Posterior vena cava (tissue), 2 donors: ENCODE measurements around the gene MINDY4B. TPM values are rescaled to one million over a fixed set of nuclear protein-coding genes. Genes with fewer than 3 reads are reported as not detected.

Experiments used
- DNase-seq: peaks from one replicate; pipeline ENCODE4 v3.0.0-alpha.2; 2020; ENCODE audit warnings: low spot score
- intact Hi-C, 2 donors: fragments of 100-400 bp; cut with DNase I; formaldehyde crosslinking; loops; one replicate each; pipeline versions ENCODE4 v1.14.1 to v1.14.2; 2022 to 2023
- long read RNA-seq, 2 donors: library from polyadenylated mRNA; unstranded; transcript quantifications; one replicate each; pipeline ENCODE4 v2.0.0, GENCODE V29; 2020 to 2021
- total RNA-seq, 2 donors: library from RNA; stranded (reverse); fragmentation: NEBNext Ultra II Directional; extraction: Animal tissue kit (Norgen Biotek cat#: 25700); gene quantifications; one replicate each; pipeline ENCODE4 v1.2.1, GENCODE V29; 2021
- donor health status: DM: yes; HTN: yes; CAD: no.
- donor health status: DM: yes; HTN: yes; CAD: no.

Gene MINDY4B
- total RNA-seq: not detected
- long read RNA-seq, donor 1: 0 reads
- long read RNA-seq, donor 2, partial matches to known transcripts: 0 of 1 reads
- long read RNA-seq, donor 2, other reads (novel, unspliced or antisense): 1 of 1 reads

GRCh38 chr3:150905339-150905738 lies at the start of gene MINDY4B:
MINDY4B (minus strand) TSS chr3:150905439; CDS start chr3:150905439, 0 bp downstream.
- no peak for DNase-seq
- intact Hi-C loops: no loop called here

- no peak for DNase-seq
- intact Hi-C loops: no loop called here
Measured at GRCh38 chr3:150951923-150952322, 46.7 kb upstream of the MINDY4B start.

- intact Hi-C loops: no loop called here
- no peak for DNase-seq
Measured at GRCh38 chr3:150945226-150946032, 40.2 kb upstream of the MINDY4B start.

- DNase-seq: no peak
- intact Hi-C loops: no loop called here
Measured at GRCh38 chr3:150942221-150942620, 37.0 kb upstream of the MINDY4B start.

- intact Hi-C loops: no loop called here
- DNase-seq: no peak
Measured at GRCh38 chr3:150936693-150937092, 31.5 kb upstream of the MINDY4B start.

GRCh38 chr3:150933473-150933995 lies 28.3 kb upstream of the MINDY4B start:
- DNase-seq: no peak
- intact Hi-C loops: no loop called here

GRCh38 chr3:150931745-150932144 lies 26.5 kb upstream of the MINDY4B start:
- intact Hi-C loops: no loop called here
- DNase-seq: no peak

- intact Hi-C loops: no loop called here
Measured at GRCh38 chr3:150930839-150931238, 25.6 kb upstream of the MINDY4B start.

GRCh38 chr3:150928234-150928633 lies 23.0 kb upstream of the MINDY4B start:
- DNase-seq: no peak
- intact Hi-C loops: loop anchor here in 1 of 2 donors (2.0 kb wide), 1 partner anchor 35 kb away; no protein-coding TSS in a partner anchor

More at GRCh38 chr3:150930839-150931238, 25.6 kb upstream of the MINDY4B start:
- no peak for DNase-seq

- intact Hi-C loops: no loop called here
- DNase-seq: no peak
Measured at GRCh38 chr3:150926328-150926727, 21.1 kb upstream of the MINDY4B start.

- DNase-seq: no peak
- intact Hi-C loops: no loop called here
Measured at GRCh38 chr3:150925751-150926201, 20.5 kb upstream of the MINDY4B start.

GRCh38 chr3:150922611-150923010 lies 17.4 kb upstream of the MINDY4B start:
- DNase-seq: no peak
- intact Hi-C loops: no loop called here

GRCh38 chr3:150921209-150921608 lies 16.0 kb upstream of the MINDY4B start:
- DNase-seq: no peak
- intact Hi-C loops: no loop called here

- intact Hi-C loops: no loop called here
- DNase-seq: no peak
Measured at GRCh38 chr3:150920236-150920635, 15.0 kb upstream of the MINDY4B start.

- intact Hi-C loops: no loop called here
- no peak for DNase-seq
Measured at GRCh38 chr3:150917951-150918350, 12.7 kb upstream of the MINDY4B start.

- DNase-seq: no peak
- intact Hi-C loops: no loop called here
Measured at GRCh38 chr3:150913133-150913922, 8.1 kb upstream of the MINDY4B start.

- DNase-seq: no peak
- intact Hi-C loops: no loop called here
Measured at GRCh38 chr3:150912501-150912900, 7.3 kb upstream of the MINDY4B start.

GRCh38 chr3:150911771-150912170 lies 6.5 kb upstream of the MINDY4B start:
- intact Hi-C loops: no loop called here
- no peak for DNase-seq

GRCh38 chr3:150906461-150906860 lies 1.2 kb upstream of the MINDY4B start:
- intact Hi-C loops: no loop called here
- no peak for DNase-seq

- intact Hi-C loops: no loop called here
- DNase-seq: no peak
Measured at GRCh38 chr3:150905746-150906145, 507 bp upstream of the MINDY4B start.
